Pulmonary artery endothelial cell (primary cell): ENCODE data around the gene HLA-G. TPM values are rescaled to one million over a fixed set of nuclear protein-coding genes. Genes with fewer than 3 reads are reported as not detected.
"Not testable (repeated sequence)": the region's sequence is repeated elsewhere in the genome, so short reads cannot be mapped to it uniquely, and the experiment has no call there.

ENCODE experiments used
- DNase-seq: peaks from one replicate; pipeline ENCODE4 v3.0.0-alpha.2; 2011; ENCODE audit warnings: low read depth, low spot score
- total RNA-seq: library from RNA; depleted of rRNA; stranded (reverse); fragments of >200 nt; gene quantifications from 2 replicates; pipeline ENCODE4 v1.2.3, GENCODE V29; 2014

Gene HLA-G
- not detected in 2 replicates for total RNA-seq

DNA sequence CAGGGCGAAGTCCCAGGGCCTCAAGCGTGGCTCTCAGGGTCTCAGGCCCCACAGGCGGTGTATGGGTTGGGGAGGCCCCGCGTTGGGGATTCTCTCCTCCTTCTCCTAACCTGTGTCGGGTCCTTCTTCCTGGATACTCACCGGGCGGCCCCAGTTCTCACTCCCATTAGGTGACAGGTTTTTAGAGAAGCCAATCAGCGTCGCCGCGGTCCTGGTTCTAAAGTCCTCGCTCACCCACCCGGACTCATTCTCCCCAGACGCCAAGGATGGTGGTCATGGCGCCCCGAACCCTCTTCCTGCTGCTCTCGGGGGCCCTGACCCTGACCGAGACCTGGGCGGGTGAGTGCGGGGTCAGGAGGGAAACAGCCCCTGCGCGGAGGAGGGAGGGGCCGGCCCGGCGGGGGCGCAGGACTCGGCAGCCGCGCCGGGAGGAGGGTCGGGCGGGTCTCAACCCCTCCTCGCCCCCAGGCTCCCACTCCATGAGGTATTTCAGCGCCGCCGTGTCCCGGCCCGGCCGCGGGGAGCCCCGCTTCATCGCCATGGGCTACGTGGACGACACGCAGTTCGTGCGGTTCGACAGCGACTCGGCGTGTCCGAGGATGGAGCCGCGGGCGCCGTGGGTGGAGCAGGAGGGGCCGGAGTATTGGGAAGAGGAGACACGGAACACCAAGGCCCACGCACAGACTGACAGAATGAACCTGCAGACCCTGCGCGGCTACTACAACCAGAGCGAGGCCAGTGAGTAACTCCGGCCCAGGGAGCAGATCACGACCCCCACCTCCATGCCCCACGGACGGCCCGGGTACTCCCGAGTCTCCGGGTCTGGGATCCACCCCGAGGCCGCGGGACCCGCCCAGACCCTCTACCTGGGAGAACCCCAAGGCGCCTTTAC, at the start of gene HLA-G:
Gene HLA-G (plus strand): TSS at position 247 of the 892 bp plus-strand sequence. CDS start 20 bp downstream, at position 267.
- DNase-seq: no peak

DNA sequence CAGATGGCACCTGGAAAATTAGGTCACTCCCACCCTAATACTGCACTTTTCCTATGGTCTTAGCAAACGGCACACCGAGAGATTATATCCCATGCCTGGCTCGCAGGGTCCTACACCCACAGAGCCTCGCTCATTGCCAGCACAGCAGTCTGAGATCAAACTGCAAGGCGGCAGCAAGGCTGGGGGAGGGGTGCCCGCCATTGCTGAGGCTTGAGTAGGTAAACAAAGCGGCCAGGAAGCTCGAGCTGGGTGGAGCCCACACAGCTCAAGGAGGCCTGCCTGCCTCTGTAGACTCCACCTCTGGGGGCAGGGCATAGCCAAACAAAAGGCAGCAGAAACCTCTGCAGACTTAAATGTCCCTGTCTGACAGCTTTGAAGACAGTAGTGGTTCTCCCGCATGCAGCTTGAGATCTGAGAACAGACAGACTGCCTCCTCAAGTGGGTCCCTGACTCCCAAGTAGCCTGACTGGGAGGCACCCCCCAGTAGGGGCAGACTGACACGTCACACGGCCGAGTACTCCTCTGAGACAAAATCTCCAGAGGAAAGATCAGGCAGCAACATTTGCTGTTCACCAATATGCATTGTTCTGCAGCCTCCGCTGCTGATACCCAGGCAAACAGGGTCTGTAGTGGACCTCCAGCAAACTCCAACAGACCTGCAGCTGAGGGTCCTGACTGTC, 47.5 kb upstream of the HLA-G start:
- not testable (repeated sequence) for DNase-seq

DNA sequence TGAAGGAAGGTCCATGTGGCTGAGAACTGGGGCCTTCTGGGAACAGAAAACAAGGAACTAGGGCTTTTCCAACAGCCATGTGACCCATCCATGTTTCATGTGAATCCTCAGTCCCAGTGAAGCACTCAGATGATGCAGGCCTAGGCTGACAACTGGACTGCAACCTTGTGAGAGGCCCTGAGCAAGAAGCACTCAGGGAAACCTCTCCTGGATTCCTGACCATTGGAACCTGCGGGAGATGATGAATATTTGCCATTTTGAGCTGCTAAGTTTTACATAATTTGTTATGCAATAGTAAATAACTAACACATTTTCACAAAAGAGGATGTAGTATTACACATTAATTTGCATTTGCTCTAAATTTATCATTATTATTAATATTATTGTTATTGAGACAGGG, 38.4 kb upstream of the HLA-G start:
- DNase-seq: no peak

GRCh38 chr6:29790626-29791025, 37.0 kb upstream of the HLA-G start:
- DNase-seq: no peak

- DNase-seq: no peak
Measured at GRCh38 chr6:29791162-29791561, 36.5 kb upstream of the HLA-G start.

DNA sequence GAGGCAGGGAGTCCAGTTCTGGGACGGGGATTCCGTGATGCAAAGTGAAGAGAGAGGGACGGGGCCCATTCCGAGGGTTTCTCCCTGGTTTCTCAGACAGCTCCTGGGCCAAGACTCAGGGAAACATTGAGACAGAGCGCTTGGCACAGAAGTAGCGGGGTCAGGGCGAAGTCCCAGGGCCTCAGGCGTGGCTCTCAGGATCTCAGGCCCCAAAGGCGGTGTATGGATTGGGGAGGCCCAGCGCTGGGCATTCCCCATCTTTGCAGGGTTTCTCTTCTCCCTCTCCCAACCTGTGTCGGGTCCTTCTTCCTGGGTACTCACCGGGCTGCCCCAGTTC, 35.9 kb upstream of the HLA-G start:
- no peak for DNase-seq

GRCh38 chr6:29792123-29793035, 35.2 kb upstream of the HLA-G start:
- no peak for DNase-seq

GRCh38 chr6:29793036-29793356, 34.6 kb upstream of the HLA-G start:
- DNase-seq: no peak

DNA sequence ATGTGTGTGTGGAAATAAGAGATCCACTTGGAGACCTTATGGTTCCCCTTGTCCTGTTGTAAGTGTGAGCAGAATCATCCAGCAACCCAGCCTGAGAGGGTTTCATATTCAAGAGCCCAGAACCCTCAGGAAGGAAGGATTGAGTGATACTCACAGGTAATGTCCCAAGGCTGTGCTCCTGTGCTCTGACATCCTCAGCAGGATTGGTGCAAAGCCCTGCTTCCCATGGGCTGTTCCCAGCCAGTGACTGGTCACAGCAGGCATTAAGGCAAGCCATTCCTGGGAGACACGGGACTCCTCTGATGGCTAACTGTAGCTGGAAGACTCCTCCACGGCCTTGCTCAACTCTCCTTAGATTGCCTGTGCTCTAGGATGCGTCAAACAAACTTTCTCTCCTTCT, 33.8 kb upstream of the HLA-G start:
- no peak for DNase-seq

DNA sequence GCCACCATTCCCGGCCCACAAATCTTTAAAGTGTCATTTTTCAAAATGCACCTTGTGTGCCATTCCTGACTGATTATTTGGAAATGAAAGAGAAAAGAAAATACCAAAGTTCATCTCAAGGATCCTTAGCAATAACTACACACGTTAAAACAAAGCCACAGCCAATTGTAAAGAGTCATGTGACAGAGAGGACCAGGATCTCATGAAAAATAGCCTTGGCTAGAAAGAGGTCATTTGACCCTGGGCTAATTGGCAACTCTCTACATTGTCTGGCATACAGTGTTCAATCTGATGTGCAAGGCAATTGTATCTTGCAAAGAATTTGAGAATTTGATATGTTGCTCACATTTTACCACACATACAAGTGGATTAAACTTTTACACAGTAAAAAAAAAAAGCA, 31.6 kb upstream of the HLA-G start:
- no peak for DNase-seq

- DNase-seq: no peak
Measured at GRCh38 chr6:29797135-29797534, 30.5 kb upstream of the HLA-G start.

DNA sequence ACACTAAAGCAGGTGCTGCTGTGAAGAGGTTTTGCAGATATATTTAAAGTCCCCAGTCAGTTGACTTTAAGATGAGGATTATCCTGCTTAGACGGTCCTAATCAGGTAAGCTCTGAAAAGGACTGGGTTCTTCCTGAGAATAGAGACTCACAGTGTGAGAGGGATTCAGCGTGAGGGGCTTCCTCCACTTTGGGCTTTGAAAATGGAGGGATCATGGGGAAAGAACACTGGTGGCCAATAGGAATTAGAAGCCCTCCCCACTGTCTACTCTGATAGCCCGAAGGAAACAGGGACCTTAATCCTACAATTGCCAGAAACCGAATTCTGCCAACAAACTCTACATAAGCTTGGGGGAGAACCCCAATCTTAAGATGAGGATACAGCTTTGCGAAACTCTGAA, 29.7 kb upstream of the HLA-G start:
- DNase-seq: no peak

- DNase-seq: no peak
Measured at GRCh38 chr6:29800254-29800653, 27.4 kb upstream of the HLA-G start.

- DNase-seq: no peak
Measured at GRCh38 chr6:29806387-29806786, 21.2 kb upstream of the HLA-G start.

DNA sequence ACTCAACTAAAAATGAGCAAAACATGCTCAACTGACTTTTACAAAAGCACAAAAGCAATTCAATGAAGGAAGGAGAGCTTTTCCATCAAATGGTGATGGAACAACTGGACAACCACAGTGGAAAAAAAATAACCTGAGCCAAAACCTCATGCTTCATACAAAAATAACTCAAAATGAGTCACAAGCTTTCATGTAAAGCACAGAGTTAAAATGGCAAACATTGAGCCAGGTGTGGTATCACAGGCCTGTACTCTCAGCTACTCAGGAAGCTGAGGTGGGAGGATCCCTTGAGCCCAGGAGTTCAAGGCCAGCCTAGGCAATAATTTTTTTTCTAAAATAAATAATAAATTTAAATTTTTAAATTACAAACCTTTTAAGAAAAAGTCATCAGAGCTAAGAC, 18.4 kb upstream of the HLA-G start:
- no peak for DNase-seq

GRCh38 chr6:29810371-29810770, 17.3 kb upstream of the HLA-G start:
- no peak for DNase-seq

DNA sequence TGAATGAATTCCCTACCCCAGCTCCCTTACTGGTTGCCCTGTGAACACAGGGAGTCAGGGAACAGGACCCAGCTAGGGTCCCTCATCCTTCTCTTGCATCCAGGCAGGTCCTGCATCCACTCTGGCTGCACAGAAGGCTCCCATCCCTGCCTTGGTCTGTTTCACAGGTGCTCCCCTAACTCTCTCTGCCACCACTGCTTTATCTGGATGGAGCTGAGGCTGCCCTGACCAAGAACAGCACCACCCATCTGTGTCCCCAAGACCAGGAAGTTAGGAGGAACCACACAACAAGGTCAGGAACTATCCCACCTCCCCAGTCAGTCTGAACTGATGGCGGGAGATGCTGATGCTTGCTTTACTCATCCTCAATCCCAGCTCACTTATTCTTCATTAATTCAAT, 16.2 kb upstream of the HLA-G start:
- DNase-seq: no peak

GRCh38 chr6:29813066-29813465, 14.6 kb upstream of the HLA-G start:
- DNase-seq: no peak

GRCh38 chr6:29813809-29814208, 13.8 kb upstream of the HLA-G start:
- no peak for DNase-seq

GRCh38 chr6:29814379-29815117, 13.1 kb upstream of the HLA-G start:
- DNase-seq: no peak

DNA sequence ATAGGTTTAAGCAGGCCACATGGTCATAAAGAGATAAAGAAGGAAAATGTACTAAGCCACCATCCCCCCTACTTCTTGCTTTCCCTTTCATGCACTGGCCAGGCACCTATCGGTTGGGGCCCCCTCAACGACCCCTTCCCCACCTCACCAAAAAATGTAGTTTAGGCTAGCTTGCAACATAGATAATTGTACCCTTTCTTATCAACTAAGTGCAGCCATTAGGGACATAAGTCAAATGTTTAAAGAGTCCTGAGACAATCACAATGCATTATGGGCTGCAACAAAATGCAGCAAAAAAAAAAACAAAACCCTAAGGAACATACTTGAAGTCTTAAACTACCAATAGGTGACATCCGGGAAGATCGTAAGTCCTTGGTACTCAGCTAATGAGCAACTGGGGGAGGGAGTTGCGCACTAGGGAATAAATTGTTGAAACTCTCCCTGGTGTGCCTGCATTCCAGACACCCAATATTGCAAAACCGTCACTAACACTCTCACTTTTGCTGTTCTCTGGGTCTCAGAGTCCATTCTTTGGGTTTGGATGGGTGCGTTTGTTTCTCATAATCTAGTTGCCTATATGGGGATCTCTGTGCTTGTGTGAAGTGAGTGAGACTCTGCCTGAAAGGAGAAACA, 12.4 kb upstream of the HLA-G start:
- no peak for DNase-seq
